GM23338 (cell line): ENCODE measurements around the gene GFRA4. TPM values are rescaled to one million over a fixed set of nuclear protein-coding genes. Genes with fewer than 3 reads are reported as not detected.

ENCODE experiments used
- ATAC-seq: fragments of 200-7000 bp; cut with Tn5 transposase; 3 replicates; pipeline ENCODE4 v1.9.1; 2020
- DNase-seq: peaks from one replicate; pipeline ENCODE4 v3.0.0-alpha.2; 2015; ENCODE audit warnings: low spot score
- H2AFZ ChIP-seq: fragments of 200-600 bp; sonication (generic); 2 replicates; pipeline ENCODE4 v1.8.0; 2016; ENCODE audit warnings: antibody characterized with exemption, mild to moderate bottlenecking, moderate library complexity
- H3F3A ChIP-seq: fragments of 200-600 bp; sonication (generic); replicated peaks from 2 replicates; pipeline ENCODE4 v1.8.0; 2017; ENCODE audit warnings: antibody characterized with exemption, mixed run types, low read depth
- H3K27ac ChIP-seq: fragments of 200-600 bp; sonication (generic); 2 replicates; pipeline ENCODE4 v1.6.1; 2016; ENCODE audit warnings: low read depth
- H3K27me3 ChIP-seq: fragments of 200-600 bp; sonication (generic); 2 replicates; pipeline ENCODE4 v1.8.0; 2016; ENCODE audit warnings: mild to moderate bottlenecking, mixed run types, moderate library complexity; ENCODE audit not compliant: insufficient read depth
- H3K36me3 ChIP-seq: fragments of 200-600 bp; sonication (generic); 2 replicates; pipeline ENCODE4 v1.8.0; 2016; ENCODE audit warnings: mild to moderate bottlenecking; ENCODE audit not compliant: insufficient read depth
- H3K4me1 ChIP-seq: fragments of 200-600 bp; sonication (generic); 2 replicates; pipeline ENCODE4 v1.8.0; 2016; ENCODE audit warnings: mild to moderate bottlenecking, moderate library complexity; ENCODE audit not compliant: insufficient read depth
- H3K4me2 ChIP-seq: fragments of 200-600 bp; sonication (generic); 2 replicates; pipeline ENCODE4 v1.7.1; 2017; ENCODE audit warnings: mixed run types
- H3K4me3 ChIP-seq: fragments of 200-600 bp; sonication (generic); 2 replicates; pipeline ENCODE4 v1.6.1; 2016; ENCODE audit warnings: mixed run types
- H3K79me2 ChIP-seq: fragments of 200-600 bp; sonication (generic); replicated peaks from 2 replicates; pipeline ENCODE4 v1.8.0; 2017; ENCODE audit warnings: mild to moderate bottlenecking; ENCODE audit not compliant: insufficient read depth
- H3K9me2 ChIP-seq: fragments of 200-600 bp; sonication (generic); 2 replicates; pipeline ENCODE4 v1.8.0; 2017; ENCODE audit not compliant: insufficient read depth
- H4K20me1 ChIP-seq: fragments of 200-600 bp; sonication (generic); replicated peaks from 2 replicates; pipeline ENCODE4 v1.8.0; 2017; ENCODE audit warnings: mild to moderate bottlenecking; ENCODE audit not compliant: insufficient read depth
- H3K27ac Mint-ChIP-seq: 2 replicates; pipeline ENCODE4 v1.8.0; 2020; ENCODE audit warnings: inconsistent platforms, mild to moderate bottlenecking, moderate library complexity, mixed read lengths
- H3K27me3 Mint-ChIP-seq: 3 replicates; pipeline ENCODE4 v1.8.0; 2022; ENCODE audit warnings: low read depth, mild to moderate bottlenecking, moderate library complexity, mixed read lengths, inconsistent platforms; ENCODE audit not compliant: insufficient read depth, poor library complexity
- H3K36me3 Mint-ChIP-seq: 3 replicates; pipeline ENCODE4 v1.8.0; 2021; ENCODE audit warnings: low read depth, mild to moderate bottlenecking, inconsistent platforms, moderate library complexity, mixed read lengths
- H3K4me1 Mint-ChIP-seq: 3 replicates; pipeline ENCODE4 v1.8.0; 2020; ENCODE audit warnings: mild to moderate bottlenecking, inconsistent platforms, mixed read lengths
- H3K4me3 Mint-ChIP-seq: 3 replicates; pipeline ENCODE4 v1.8.0; 2021; ENCODE audit warnings: moderate library complexity, mild to moderate bottlenecking, inconsistent platforms, mixed read lengths
- H3K9me3 Mint-ChIP-seq: 3 replicates; pipeline ENCODE4 v1.8.0; 2020; ENCODE audit warnings: moderate library complexity, mild to moderate bottlenecking, inconsistent platforms, mixed read lengths
- CREB1 ChIP-seq: fragments of 250-450 bp; sonication (Bioruptor Pico); IDR thresholded peaks from 2 replicates; pipeline ENCODE4 v1.5.0; 2020; ENCODE audit warnings: low read depth, mild to moderate bottlenecking, moderate library complexity
- EZH2 ChIP-seq: fragments of 200-600 bp; sonication (generic); IDR thresholded peaks from one replicate; pipeline ENCODE4 v1.8.0; 2017; ENCODE audit warnings: antibody characterized with exemption, mild to moderate bottlenecking, low read depth; ENCODE audit not compliant: unreplicated experiment
- NANOG ChIP-seq: IDR thresholded peaks from 2 replicates; pipeline ENCODE4 v1.6.1; 2016; ENCODE audit warnings: antibody characterized with exemption, borderline replicate concordance
- REST ChIP-seq: IDR thresholded peaks from one replicate; pipeline ENCODE4 v1.6.1; 2018; ENCODE audit warnings: antibody characterized with exemption; ENCODE audit not compliant: unreplicated experiment
- ZNF331 ChIP-seq: fragments of 250-450 bp; sonication (Bioruptor Pico); IDR thresholded peaks from 2 replicates; pipeline ENCODE4 v1.5.0; 2020; ENCODE audit warnings: low read depth, mild to moderate bottlenecking, moderate library complexity
- polyA plus RNA-seq: library from polyadenylated mRNA; unstranded; fragments of >200 nt; fragmentation: Nextera tagmentation; extraction: Ambion mirVana; gene quantifications from 2 replicates; pipeline ENCODE4 v1.2.1, GENCODE V29; 2016
- total RNA-seq: library from RNA; depleted of rRNA; stranded (reverse); fragments of >200 nt; shearing (Covaris generic); gene quantifications from 2 replicates; pipeline ENCODE4 v1.2.3, GENCODE V29; 2014
- TF ChIP-seq, protein P1 (sequence below), 2 experiments: fragments of 200-600 bp in 1 of 2; sonication (generic) in 1 of 2; conservative IDR thresholded peaks; 2 replicates each; pipeline versions ENCODE4 v1.5.1 to v1.6.1; 2016 to 2017; ENCODE audit warnings: antibody characterized with exemption in 2 of 2, low read depth in 2 of 2, mild to moderate bottlenecking in 2 of 2, moderate library complexity in 1 of 2

GFRA4 gene
- total and polyA plus RNA-seq, 2 experiments from 2014 or later, result not detected

DNA sequence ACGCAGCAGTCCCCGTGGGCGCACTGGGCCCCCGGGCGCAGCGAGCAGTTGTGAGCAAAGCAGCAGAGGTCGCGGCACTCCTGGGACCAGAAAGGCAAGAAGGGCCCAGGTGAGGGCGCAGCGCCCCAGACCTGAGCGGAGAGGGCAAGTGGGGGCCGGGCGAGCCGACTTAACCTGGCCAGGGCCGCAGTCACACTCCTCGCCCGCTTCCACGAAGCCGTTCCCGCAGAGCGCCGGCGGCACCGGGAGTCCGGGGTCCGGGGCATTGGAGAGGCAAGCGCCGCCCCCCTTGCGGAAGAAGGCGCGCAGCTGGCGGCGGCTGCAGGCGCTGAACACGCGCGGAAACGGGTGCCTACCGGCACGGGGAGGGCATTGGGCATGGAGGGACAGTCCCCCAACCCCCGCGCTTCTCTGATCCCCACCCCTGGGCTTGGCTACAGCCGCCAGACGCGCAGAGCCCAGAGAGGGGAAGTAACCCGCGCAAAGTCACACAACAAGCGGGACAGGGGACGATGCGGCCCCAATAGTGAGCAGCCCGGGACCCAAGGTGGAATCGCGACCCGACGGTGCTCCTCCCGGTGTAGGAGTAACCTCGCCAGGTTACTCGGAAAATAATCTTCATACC, 9.5 kb upstream of the GFRA4 start:
- Histone ChIP-seq H4K20me1 (no peaks in the 10 kb centered on the region), H3K4me1 (no peaks in the 10 kb centered on the region), H3K27me3 (peaks cover 45% of the 10 kb centered on the region), H3K36me3 (no peaks in the 10 kb centered on the region), H3K4me2 (peak overlapping the region; percentile 85), H3K27ac (no peak overlapping the region), H3F3A (peaks cover 3% of the 10 kb centered on the region; the same call in 1 of the 2 replicates), H3K4me3 (peak overlapping the region; percentile 62), H3K79me2 (no peaks in the 10 kb centered on the region), H3K9me2 (no peaks in the 10 kb centered on the region), H2AFZ (peak overlapping the region; percentile 92; the same call in 1 of the 2 replicates)
- DNase-seq (peak; percentile 59), ATAC-seq (peak; percentile 58)
- TF ChIP-seq ZNF331 (CRISPR knock-in tag) (no peak), EZH2 (peak; percentile 34)
- TF ChIP-seq, protein P1, sequence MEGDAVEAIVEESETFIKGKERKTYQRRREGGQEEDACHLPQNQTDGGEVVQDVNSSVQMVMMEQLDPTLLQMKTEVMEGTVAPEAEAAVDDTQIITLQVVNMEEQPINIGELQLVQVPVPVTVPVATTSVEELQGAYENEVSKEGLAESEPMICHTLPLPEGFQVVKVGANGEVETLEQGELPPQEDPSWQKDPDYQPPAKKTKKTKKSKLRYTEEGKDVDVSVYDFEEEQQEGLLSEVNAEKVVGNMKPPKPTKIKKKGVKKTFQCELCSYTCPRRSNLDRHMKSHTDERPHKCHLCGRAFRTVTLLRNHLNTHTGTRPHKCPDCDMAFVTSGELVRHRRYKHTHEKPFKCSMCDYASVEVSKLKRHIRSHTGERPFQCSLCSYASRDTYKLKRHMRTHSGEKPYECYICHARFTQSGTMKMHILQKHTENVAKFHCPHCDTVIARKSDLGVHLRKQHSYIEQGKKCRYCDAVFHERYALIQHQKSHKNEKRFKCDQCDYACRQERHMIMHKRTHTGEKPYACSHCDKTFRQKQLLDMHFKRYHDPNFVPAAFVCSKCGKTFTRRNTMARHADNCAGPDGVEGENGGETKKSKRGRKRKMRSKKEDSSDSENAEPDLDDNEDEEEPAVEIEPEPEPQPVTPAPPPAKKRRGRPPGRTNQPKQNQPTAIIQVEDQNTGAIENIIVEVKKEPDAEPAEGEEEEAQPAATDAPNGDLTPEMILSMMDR (conservative IDR thresholded peaks at IDR 0.05; ENCODE audit: low read depth in 2 of 2), result peak in 1 of 2 experiments; percentile 48; a peak in 2 of 4 replicates
- H3K36me3 Mint-ChIP-seq, result no peaks in the 10 kb centered on the region
- peaks cover 30% of the 10 kb centered on the region for H3K4me1 Mint-ChIP-seq
- H3K27ac Mint-ChIP-seq, result no peak overlapping the region
- peak overlapping the region; percentile 64 for H3K4me3 Mint-ChIP-seq
- peaks cover 26% of the 10 kb centered on the region for H3K27me3 Mint-ChIP-seq
- no peaks in the 10 kb centered on the region; the same call in 2 of the 3 replicates for H3K9me3 Mint-ChIP-seq

DNA sequence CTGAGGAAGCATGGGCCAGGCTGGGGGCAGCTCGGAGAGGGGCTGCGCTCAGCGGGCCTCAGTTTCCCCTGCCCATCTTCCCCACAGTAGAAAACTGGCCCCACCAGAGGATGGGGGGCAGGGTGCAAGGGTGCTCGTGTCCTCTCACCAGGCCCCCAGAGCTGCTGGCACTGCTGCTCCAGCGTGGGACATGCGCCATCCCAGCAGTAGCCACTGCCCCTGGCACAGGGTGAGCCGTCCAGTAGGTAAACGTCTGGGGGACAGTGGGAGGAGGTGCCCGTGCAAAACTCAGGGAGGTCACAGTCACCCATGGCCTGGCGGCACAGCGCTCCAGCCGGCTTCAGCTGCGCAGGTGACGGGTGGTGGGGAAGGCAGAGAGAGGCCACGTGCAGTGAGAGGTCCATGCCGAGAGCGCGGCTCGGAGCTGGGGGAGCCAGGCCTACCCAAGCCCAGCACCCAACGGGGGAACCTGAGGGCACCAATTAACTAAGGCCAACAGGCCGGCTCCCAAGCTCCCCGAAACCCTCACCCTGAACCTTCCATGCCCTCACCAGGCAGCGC, 8.9 kb upstream of the GFRA4 start:
- H3K27me3 ChIP-seq, result peaks cover 45% of the 10 kb centered on the region
- H3K79me2 ChIP-seq, result no peaks in the 10 kb centered on the region
- H3K4me1 ChIP-seq, result 0 out of 2 replicates have a peak, but pooled peaks cover 3% of the 10 kb centered on the region
- Mint-ChIP-seq H3K27me3 (peaks cover 24% of the 10 kb centered on the region), H3K4me3 (peak overlapping the region; percentile 64), H3K4me1 (peaks cover 33% of the 10 kb centered on the region), H3K27ac (no peak overlapping the region), H3K9me3 (no peaks in the 10 kb centered on the region; the same call in 2 of the 3 replicates), H3K36me3 (no peaks in the 10 kb centered on the region)
- TF ChIP-seq NANOG (no peak), REST (no peak), CREB1 (CRISPR knock-in tag) (no peak)
- peak overlapping the region; percentile 62 for H3K4me3 ChIP-seq
- H3K4me2 ChIP-seq, result peak overlapping the region; percentile 85
- H3K36me3 ChIP-seq, result no peaks in the 10 kb centered on the region
- peak; percentile 19 for ATAC-seq
- H3K9me2 ChIP-seq, result no peaks in the 10 kb centered on the region
- DNase-seq, result peak; percentile 41
- no peaks in the 10 kb centered on the region for H4K20me1 ChIP-seq
- peak overlapping the region; percentile 92; the same call in 1 of the 2 replicates for H2AFZ ChIP-seq
- peaks cover 3% of the 10 kb centered on the region; the same call in 1 of the 2 replicates for H3F3A ChIP-seq
- no peak overlapping the region for H3K27ac ChIP-seq
